Activated CD8-positive, alpha-beta memory T cell treated with anti-CD3 and anti-CD28 coated beads, Interleukin-2, amount 10 ng/mL, durations not matched to agents 7 days and 5 days (primary cell): ENCODE results near the gene FILIP1L. TPM values are rescaled to one million over a fixed set of nuclear protein-coding genes. Genes with fewer than 3 reads are reported as not detected.

ENCODE experiments used
- ATAC-seq: fragments of 150-1000 bp; cut with Tn5 transposase; one replicate; pipeline ENCODE4 v1.10.0; 2021; ENCODE audit warnings: moderate library complexity
- CTCF ChIA-PET: fragments of 350-600 bp; sonication (Branson Sonifier 250); formaldehyde crosslinking; loops from one replicate; lab custom pipeline; 2021; ENCODE audit warnings: antibody characterized with exemption; lab: Charles Lee
- DNase-seq: peaks from one replicate; pipeline ENCODE4 v3.0.0-alpha.2; 2020
- H3K27ac Mint-ChIP-seq: one replicate; pipeline ENCODE4 v1.8.0; 2021; ENCODE audit warnings: mild to moderate bottlenecking, mixed read lengths
- H3K27me3 Mint-ChIP-seq: one replicate; pipeline ENCODE4 v1.8.0; 2021; ENCODE audit warnings: mixed read lengths
- H3K36me3 Mint-ChIP-seq: one replicate; pipeline ENCODE4 v1.8.0; 2021; ENCODE audit warnings: mild to moderate bottlenecking, mixed read lengths
- H3K4me1 Mint-ChIP-seq: one replicate; pipeline ENCODE4 v1.8.0; 2021; ENCODE audit warnings: mixed read lengths
- H3K4me3 Mint-ChIP-seq: one replicate; pipeline ENCODE4 v1.8.0; 2021; ENCODE audit warnings: mild to moderate bottlenecking, moderate library complexity, mixed read lengths
- H3K9me3 Mint-ChIP-seq: one replicate; pipeline ENCODE4 v1.8.0; 2022; ENCODE audit warnings: low read depth, mixed read lengths
- total RNA-seq, 2 experiments: library from RNA; stranded (reverse); gene quantifications; one replicate each; pipeline ENCODE4 v1.2.3, GENCODE V29; 2021

The FILIP1L gene
- total RNA-seq, 2 experiments from 2014 or later: 2.4 to 15.5 TPM

DNA sequence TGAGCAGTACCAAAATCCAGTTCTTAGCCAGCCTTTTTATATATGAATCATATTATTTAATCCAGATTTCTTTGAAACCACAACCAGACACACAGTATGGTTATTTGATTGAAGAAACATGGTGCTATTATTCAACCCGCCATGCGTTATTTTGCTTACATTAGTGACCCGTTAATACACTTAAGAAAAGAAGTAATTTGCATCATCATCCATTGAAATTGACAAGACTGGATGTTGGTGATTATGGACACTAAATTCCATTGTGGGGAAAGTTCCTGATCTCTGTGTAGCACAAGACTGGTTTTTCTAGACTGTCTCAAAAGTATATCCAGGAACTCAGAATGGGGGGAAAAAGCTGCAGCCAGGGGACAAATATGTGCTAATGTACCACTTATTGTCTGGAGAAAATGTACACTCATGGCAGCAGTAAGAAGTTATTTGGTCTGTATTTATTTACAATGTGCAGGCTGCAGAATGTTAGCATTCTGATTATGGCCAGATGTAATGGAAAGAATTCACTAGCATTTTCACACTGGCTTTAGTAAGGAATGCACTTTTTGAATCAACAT is 80.3 kb downstream of the FILIP1L start:
- no peak overlapping the region for H3K4me3 Mint-ChIP-seq
- no peak overlapping the region for H3K27ac Mint-ChIP-seq

DNA sequence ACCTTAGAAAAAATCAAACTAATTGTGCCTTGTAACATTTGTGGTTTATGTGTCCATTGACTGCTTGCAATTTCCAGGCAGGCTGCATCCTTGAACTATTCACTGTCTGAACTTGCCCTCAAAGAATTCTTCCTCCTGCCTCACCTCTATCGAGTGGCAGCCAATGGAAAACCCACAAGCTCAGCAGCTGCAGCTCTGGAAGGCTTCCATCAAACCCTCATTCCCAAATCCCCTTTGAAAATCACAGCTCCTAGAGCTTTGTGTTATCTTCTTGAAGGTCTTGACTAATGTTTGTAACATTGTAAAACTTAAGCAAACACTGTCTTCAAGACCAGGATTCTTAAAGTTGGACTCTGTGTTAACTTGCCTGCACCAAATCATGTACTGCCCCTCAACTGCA is 81.1 kb downstream of the FILIP1L start:
- peaks cover 14% of the 10 kb centered on the region for H3K4me1 Mint-ChIP-seq
- CTCF ChIA-PET: no interaction called here
- H3K27me3 Mint-ChIP-seq: no peaks in the 10 kb centered on the region
- ATAC-seq (no peak), DNase-seq (no peak)
- H3K36me3 Mint-ChIP-seq: peaks cover 4% of the 10 kb centered on the region
- no peak overlapping the region for H3K4me3 Mint-ChIP-seq
- no peaks in the 10 kb centered on the region for H3K9me3 Mint-ChIP-seq
- H3K27ac Mint-ChIP-seq: no peak overlapping the region

More for the DNA sequence above, 80.3 kb downstream of the FILIP1L start:
- Mint-ChIP-seq H3K4me1 (peaks cover 14% of the 10 kb centered on the region), H3K9me3 (no peaks in the 10 kb centered on the region), H3K27me3 (no peaks in the 10 kb centered on the region), H3K36me3 (peaks cover 4% of the 10 kb centered on the region)
- DNase-seq (no peak), ATAC-seq (no peak)
- CTCF ChIA-PET: no interaction called here

DNA sequence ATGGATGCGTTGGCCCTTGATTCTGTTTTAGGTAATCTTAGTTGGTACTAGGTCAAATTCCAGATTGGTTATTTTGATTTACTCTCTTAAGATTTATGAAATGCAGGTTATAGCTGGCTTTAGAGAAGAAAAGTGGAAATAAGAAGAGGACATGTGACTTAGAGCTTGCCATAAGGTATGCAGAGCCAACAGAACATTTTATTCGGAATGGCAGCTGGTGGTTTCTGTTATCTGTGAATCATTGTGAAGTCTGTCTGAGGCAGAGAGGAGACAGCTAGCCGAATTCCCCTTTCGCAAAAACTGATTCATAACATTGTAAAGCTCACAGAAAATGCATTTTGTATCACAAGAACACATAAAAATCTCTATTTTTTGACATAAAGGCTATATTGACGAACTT is 82.1 kb downstream of the FILIP1L start:
- Mint-ChIP-seq H3K9me3 (no peaks in the 10 kb centered on the region), H3K4me3 (no peak overlapping the region), H3K27me3 (no peaks in the 10 kb centered on the region), H3K4me1 (peaks cover 14% of the 10 kb centered on the region), H3K27ac (no peak overlapping the region), H3K36me3 (peaks cover 4% of the 10 kb centered on the region)
- ATAC-seq (no peak), DNase-seq (no peak)
- CTCF ChIA-PET: interaction anchor here (0.9 kb wide), 1 partner anchor 189 kb away, joined by 3 read pairs; no protein-coding TSS in a partner anchor

DNA sequence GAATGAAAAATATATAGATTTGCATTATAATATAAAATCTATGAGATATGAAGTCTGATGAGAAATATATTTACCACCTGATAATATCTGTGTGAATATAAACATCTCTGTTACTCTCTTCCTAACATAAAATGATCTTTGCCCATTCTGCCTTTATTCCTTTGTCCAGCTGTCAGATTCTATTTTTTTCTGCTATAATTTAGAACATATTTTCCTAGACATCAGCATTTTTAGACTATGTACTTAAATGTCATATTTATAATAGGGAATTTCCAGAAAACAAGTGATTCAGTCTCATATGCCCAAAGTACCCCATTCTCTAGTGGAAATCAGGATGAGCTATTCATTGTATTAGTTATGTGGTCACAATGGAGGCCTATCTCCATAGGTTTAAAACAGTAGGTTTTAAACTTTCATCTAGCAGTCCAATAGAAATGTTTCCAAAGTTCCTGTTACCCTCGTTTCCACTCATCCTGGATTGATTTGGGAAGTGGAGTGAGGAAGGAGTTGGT is 83.3 kb downstream of the FILIP1L start:
- peaks cover 14% of the 10 kb centered on the region for H3K4me1 Mint-ChIP-seq
- peaks cover 4% of the 10 kb centered on the region for H3K36me3 Mint-ChIP-seq
- no peaks in the 10 kb centered on the region for H3K27me3 Mint-ChIP-seq
- ATAC-seq: no peak
- H3K27ac Mint-ChIP-seq: no peak overlapping the region
- DNase-seq: no peak
- CTCF ChIA-PET: interaction anchor here (1.6 kb wide), 1 partner anchor 38 kb away, joined by 3 read pairs; no protein-coding TSS in a partner anchor
- H3K9me3 Mint-ChIP-seq: no peaks in the 10 kb centered on the region
- no peak overlapping the region for H3K4me3 Mint-ChIP-seq

DNA sequence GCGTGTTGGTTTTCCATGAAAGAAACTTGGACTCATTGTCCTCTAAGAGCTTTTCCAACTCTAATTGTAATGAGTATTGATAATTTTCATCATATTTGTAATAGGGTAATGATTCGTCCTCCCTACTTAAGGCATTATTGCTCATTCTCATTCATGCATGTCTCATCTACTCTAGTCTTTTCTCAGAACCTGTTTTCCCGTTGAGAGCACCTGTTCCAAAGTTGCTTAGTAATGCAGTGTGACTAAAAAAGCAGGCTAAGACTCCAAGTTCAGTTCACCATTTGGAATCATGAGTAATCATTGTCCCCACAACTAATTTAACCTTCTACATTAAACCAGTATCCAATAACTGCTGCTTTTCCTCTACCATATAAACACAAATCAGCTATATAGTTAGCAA is 84.0 kb downstream of the FILIP1L start:
- CTCF ChIA-PET: interaction anchor here (1.1 to 1.6 kb wide), 4 partner anchors 14 to 190 kb away, joined by 3 to 4 read pairs (median 3); no protein-coding TSS in a partner anchor
- Mint-ChIP-seq H3K4me3 (no peak overlapping the region), H3K9me3 (no peaks in the 10 kb centered on the region), H3K27ac (no peak overlapping the region), H3K27me3 (no peaks in the 10 kb centered on the region), H3K4me1 (peaks cover 14% of the 10 kb centered on the region), H3K36me3 (peaks cover 4% of the 10 kb centered on the region)
- DNase-seq (no peak), ATAC-seq (no peak)

DNA sequence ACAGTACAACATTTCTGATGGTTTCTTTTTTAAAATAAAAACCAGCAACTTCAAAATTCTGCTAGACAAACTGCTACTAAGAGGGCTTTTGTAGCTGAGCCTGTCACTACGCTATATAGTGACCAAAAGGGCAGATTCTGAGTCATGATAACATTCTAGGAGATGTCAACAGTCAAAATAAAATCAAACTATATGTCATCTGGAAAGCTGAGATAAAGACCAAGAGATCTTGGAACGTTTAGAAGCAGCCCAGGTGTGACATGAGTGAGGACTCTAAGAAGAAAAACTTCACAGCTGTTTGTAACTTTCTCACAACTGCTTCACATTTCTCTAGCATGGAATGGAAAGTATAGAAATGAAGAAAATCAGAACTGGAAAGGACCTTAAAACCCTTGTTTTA is 84.6 kb downstream of the FILIP1L start:
- no peaks in the 10 kb centered on the region for H3K27me3 Mint-ChIP-seq
- CTCF ChIA-PET: interaction anchor here (1.1 to 1.6 kb wide), 6 partner anchors 12 to 216 kb away, joined by 3 to 4 read pairs (median 3); no protein-coding TSS in a partner anchor
- peak; percentile 61 for ATAC-seq
- H3K4me1 Mint-ChIP-seq: peaks cover 14% of the 10 kb centered on the region
- H3K27ac Mint-ChIP-seq: no peak overlapping the region
- no peak for DNase-seq
- H3K9me3 Mint-ChIP-seq: no peaks in the 10 kb centered on the region
- no peak overlapping the region for H3K4me3 Mint-ChIP-seq
- peaks cover 4% of the 10 kb centered on the region for H3K36me3 Mint-ChIP-seq

DNA sequence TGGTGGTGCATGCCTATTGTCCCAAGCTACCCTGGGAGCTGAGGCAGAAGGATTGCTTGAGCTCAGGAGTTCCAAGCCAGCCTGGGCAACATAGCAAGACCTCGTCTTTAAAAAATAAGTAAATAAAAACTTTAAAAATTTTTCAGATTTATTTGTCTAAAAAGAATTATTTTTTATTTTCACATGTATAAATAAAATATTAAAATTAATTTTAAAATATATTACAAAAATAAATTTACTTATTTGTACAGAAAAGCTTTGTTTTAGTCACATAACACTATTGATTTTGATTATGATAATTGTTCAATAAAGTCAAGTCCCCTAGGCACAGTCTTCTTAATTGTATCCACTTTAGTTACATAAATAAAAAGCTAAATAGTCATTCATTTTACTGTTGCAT is 85.2 kb downstream of the FILIP1L start:
- Mint-ChIP-seq H3K4me1 (peaks cover 14% of the 10 kb centered on the region), H3K9me3 (no peaks in the 10 kb centered on the region), H3K36me3 (peaks cover 4% of the 10 kb centered on the region), H3K27me3 (no peaks in the 10 kb centered on the region), H3K4me3 (no peak overlapping the region), H3K27ac (no peak overlapping the region)
- ATAC-seq (no peak), DNase-seq (no peak)
- CTCF ChIA-PET: interaction anchor here (0.8 to 1.5 kb wide), 8 partner anchors 13 to 217 kb away, joined by 3 to 4 read pairs (median 3); no protein-coding TSS in a partner anchor

DNA sequence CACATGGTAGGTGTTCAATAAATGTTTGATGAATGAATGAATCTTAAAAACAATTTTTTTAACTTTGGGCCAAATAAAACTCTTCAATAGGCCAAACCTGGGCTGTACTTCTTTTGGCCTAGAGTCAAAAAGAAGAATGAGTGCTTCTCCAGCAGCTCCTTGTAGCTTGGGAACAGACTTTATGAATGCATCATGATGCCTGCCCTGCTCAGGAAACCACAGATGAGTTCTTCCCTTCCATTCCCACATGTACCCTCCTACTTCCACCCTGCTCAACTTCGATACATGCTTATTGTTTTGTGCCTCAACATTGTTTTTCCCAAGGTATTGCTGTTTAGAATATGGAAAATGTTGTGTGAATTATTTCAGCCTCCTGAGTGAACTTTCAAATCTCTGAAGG is 87.0 kb downstream of the FILIP1L start:
- CTCF ChIA-PET: no interaction called here
- no peak overlapping the region for H3K27ac Mint-ChIP-seq
- H3K36me3 Mint-ChIP-seq: no peaks in the 10 kb centered on the region
- DNase-seq (no peak), ATAC-seq (no peak)
- H3K9me3 Mint-ChIP-seq: no peaks in the 10 kb centered on the region
- H3K4me3 Mint-ChIP-seq: no peak overlapping the region
- peaks cover 14% of the 10 kb centered on the region for H3K4me1 Mint-ChIP-seq
- no peaks in the 10 kb centered on the region for H3K27me3 Mint-ChIP-seq

DNA sequence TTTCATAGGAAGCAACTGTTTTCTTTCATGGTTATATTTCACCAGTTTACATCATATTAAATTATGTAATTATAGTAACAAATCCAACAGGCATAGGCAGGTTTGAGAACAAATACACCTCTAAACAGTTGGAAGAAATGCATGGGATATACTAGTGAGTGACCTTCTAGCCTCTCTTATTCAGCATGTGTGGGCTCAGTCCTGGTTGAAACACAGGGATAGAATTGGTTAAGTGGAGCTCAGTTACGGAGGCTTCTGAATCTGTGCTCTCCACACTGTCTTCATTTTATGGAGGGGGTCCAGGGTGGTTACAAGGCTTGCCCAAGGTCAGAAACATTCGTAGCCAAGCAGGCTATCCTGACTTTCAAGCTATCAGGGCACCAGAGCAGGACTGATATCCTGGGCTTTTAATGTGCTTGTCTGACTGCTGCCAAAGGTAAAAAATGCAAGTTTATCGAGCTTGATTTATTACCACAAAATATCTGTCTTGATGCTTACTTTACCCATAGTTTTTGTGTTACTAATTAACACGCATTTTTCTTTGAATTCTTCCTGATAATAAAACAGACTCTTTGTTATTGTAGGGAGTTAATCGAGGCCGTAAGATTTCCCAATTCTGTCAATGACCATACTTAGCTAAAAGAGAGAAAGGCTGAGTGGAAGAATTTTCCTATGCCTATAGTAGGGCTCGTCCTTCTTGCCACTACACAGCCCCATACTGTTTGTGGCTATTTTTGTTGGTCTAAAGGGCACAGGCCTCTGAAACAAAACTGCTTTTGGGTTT is 89.6 kb downstream of the FILIP1L start:
- Mint-ChIP-seq H3K4me1 (peaks cover under 1% of the 10 kb centered on the region), H3K27ac (no peak overlapping the region), H3K9me3 (no peaks in the 10 kb centered on the region), H3K27me3 (no peaks in the 10 kb centered on the region), H3K4me3 (no peak overlapping the region), H3K36me3 (peaks cover 2% of the 10 kb centered on the region)
- DNase-seq (no peak), ATAC-seq (no peak)
- CTCF ChIA-PET: no interaction called here

DNA sequence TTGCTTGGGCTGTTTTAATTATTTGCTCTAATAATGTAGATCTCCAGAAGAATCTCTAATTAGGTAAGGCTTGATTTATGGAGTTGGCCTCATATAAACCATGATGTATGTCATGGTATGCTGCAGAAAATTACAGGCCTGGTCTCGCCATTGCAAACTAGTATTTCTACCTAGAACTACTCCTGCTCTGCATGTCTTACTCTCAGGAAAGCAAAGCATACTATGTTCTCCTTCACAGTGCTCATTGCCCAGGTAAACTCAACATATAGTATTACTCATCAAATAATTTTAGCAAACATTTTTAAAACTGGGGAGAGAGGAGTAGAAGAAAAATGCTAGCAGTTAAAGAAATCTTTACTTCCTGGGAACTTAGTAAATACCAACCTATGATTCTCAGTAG is 90.7 kb downstream of the FILIP1L start:
- Mint-ChIP-seq H3K4me1 (no peaks in the 10 kb centered on the region), H3K27ac (no peak overlapping the region), H3K4me3 (no peak overlapping the region), H3K27me3 (no peaks in the 10 kb centered on the region), H3K9me3 (no peaks in the 10 kb centered on the region), H3K36me3 (peaks cover 2% of the 10 kb centered on the region)
- CTCF ChIA-PET: no interaction called here
- ATAC-seq (no peak), DNase-seq (no peak)

DNA sequence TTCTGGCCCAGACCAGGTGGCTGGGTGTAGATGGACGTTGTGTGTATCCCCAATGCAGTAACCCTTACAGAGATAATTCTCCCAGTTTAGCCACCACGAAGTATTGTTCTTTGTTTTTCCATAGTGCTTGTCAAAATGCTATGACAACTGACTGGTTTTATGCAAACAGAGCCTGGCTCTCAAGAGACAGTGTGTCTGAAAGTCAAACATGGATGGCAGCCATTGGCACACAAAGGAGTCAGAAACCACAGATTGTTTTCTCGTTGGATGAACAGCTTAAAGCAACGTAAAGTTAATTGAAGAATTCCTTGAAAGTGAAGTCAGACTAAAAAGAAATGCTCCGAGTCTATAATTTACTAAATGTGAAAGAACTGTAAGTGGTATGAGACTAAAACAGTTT is 91.2 kb downstream of the FILIP1L start:
- H3K27ac Mint-ChIP-seq: no peak overlapping the region
- peaks cover 2% of the 10 kb centered on the region for H3K36me3 Mint-ChIP-seq
- DNase-seq: no peak
- H3K4me1 Mint-ChIP-seq: no peaks in the 10 kb centered on the region
- no peaks in the 10 kb centered on the region for H3K27me3 Mint-ChIP-seq
- CTCF ChIA-PET: no interaction called here
- no peaks in the 10 kb centered on the region for H3K9me3 Mint-ChIP-seq
- H3K4me3 Mint-ChIP-seq: no peak overlapping the region
- ATAC-seq: no peak

DNA sequence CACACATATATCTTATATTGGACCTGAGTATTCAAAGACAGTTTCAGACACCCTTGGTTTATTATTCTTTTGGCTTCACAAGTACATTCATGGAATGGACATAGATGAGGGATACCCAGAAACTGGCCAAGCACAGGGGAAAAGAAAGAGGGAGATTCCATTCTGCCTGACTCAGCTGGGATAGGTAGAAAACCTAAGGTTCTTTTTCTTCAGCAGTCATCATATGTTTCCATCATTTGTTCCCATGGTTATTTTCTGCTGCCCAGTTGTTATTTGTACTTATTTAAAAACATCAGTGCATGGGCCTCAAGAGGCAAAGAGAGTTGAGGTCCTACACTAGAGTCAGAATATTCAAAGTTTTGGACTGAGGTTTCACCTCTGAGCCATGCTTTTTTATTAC is 91.8 kb downstream of the FILIP1L start:
- ATAC-seq (no peak), DNase-seq (no peak)
- H3K4me3 Mint-ChIP-seq: no peak overlapping the region
- H3K27me3 Mint-ChIP-seq: no peaks in the 10 kb centered on the region
- no peaks in the 10 kb centered on the region for H3K4me1 Mint-ChIP-seq
- H3K27ac Mint-ChIP-seq: no peak overlapping the region
- H3K9me3 Mint-ChIP-seq: no peaks in the 10 kb centered on the region
- CTCF ChIA-PET: no interaction called here
- peaks cover 2% of the 10 kb centered on the region for H3K36me3 Mint-ChIP-seq

DNA sequence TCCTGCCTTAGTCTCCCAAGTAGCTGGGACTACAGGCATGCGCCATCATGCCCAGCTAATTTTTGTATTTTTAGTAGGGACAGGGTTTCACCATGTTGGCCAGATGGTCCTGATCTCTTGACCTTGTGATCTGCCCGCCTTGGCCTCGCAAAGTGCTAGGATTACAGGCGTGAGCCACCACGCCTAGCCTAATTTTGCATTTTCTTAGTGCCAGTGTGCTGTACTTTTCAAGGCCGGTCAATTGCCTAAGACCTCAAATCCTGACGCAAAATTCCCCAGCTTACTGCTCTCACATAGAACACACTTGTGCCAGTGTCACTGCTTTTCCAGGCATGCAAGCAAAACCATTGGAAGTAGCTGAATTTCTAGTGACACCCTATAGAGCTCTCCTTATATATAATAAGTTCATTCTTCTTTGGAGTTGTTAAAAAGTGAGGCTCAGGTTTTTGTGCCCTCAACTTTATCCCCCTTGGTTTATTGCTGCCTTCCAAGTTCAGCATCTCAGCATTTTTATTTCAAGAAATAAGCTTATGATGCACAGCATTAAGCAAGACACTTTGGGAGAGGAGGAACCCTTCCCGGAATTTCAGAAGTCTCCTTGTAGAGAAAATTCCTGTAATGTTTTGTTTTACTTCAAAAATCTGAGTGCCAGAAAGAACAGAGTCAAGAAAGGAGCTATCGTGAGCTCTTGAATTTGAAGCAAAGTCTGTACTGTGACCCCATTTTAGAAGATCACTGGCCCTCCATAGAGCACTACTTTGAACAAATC is 93.2 kb downstream of the FILIP1L start:
- ATAC-seq (no peak), DNase-seq (no peak)
- Mint-ChIP-seq H3K9me3 (no peaks in the 10 kb centered on the region), H3K27ac (no peak overlapping the region), H3K4me3 (no peak overlapping the region), H3K27me3 (no peaks in the 10 kb centered on the region), H3K4me1 (no peaks in the 10 kb centered on the region), H3K36me3 (peaks cover 8% of the 10 kb centered on the region)
- CTCF ChIA-PET: interaction anchor here (0.9 to 2.3 kb wide), 2 partner anchors 189 to 233 kb away, joined by 3 to 5 read pairs; no protein-coding TSS in a partner anchor
